Left renal pelvis (tissue), 4 donors: Measurements from ENCODE around the gene MGMT. TPM values are rescaled to one million over a fixed set of nuclear protein-coding genes. Genes with fewer than 3 reads are reported as not detected.

Source experiments
- DNase-seq, 4 donors: peaks; one replicate each; pipeline ENCODE4 v3.0.0-alpha.2; 2013; ENCODE audit warnings: low read depth in 4 of 4, low spot score in 3 of 4
- polyA plus RNA-seq, 4 donors: library from polyadenylated mRNA; unstranded; fragments of 120-200 nt; gene quantifications; one replicate each; pipeline ENCODE4 v1.2.1, GENCODE V29; 2013; ENCODE audit not compliant: insufficient read length in 4 of 4

MGMT gene
- polyA plus RNA-seq, 4 donors: 14.2 to 24.7 (median 17.5) TPM

- DNase-seq: no peak
Observed at GRCh38 chr10:129642427-129642826, 175.4 kb downstream of the MGMT start.

GRCh38 chr10:129643266-129643665, 176.2 kb downstream of the MGMT start:
- no peak for DNase-seq

- no peak for DNase-seq
Observed at GRCh38 chr10:129645487-129645886, 178.4 kb downstream of the MGMT start.

GRCh38 chr10:129646973-129647372, 179.9 kb downstream of the MGMT start:
- DNase-seq: no peak

- DNase-seq: no peak
Observed at GRCh38 chr10:129647590-129647989, 180.5 kb downstream of the MGMT start.

GRCh38 chr10:129648856-129649255, 181.8 kb downstream of the MGMT start:
- DNase-seq: no peak

GRCh38 chr10:129652021-129652420, 185.0 kb downstream of the MGMT start:
- DNase-seq: no peak

- DNase-seq: no peak
Observed at GRCh38 chr10:129652521-129653201, 185.6 kb downstream of the MGMT start.

GRCh38 chr10:129653428-129653827, 186.4 kb downstream of the MGMT start:
- DNase-seq: no peak

- DNase-seq: no peak
Observed at GRCh38 chr10:129653861-129654260, 186.8 kb downstream of the MGMT start.

- DNase-seq: no peak
Observed at GRCh38 chr10:129654461-129654860, 187.4 kb downstream of the MGMT start.

- DNase-seq: no peak
Observed at GRCh38 chr10:129655007-129655678, 188.1 kb downstream of the MGMT start.

- no peak for DNase-seq
Observed at GRCh38 chr10:129655679-129656031, 188.6 kb downstream of the MGMT start.

- DNase-seq: no peak
Observed at GRCh38 chr10:129656642-129657041, 189.6 kb downstream of the MGMT start.

- no peak for DNase-seq
Observed at GRCh38 chr10:129657297-129658017, 190.4 kb downstream of the MGMT start.

- no peak for DNase-seq
Observed at GRCh38 chr10:129658376-129659072, 191.5 kb downstream of the MGMT start.

GRCh38 chr10:129659508-129660268, 192.6 kb downstream of the MGMT start:
- no peak for DNase-seq

GRCh38 chr10:129660569-129660968, 193.5 kb downstream of the MGMT start:
- no peak for DNase-seq

GRCh38 chr10:129662426-129662825, 195.4 kb downstream of the MGMT start:
- no peak for DNase-seq

GRCh38 chr10:129670124-129670523, 203.1 kb downstream of the MGMT start:
- DNase-seq: no peak
